ENCODE results near the gene C1orf115. TPM values are rescaled to one million over a fixed set of nuclear protein-coding genes. Genes with fewer than 3 reads are reported as not detected.
A peak's percentile ranks its signal among the peaks of the same experiment; 100 is the strongest.
"Not testable (repeated sequence)": the region's sequence is repeated elsewhere in the genome, so short reads cannot be mapped to it uniquely, and the experiment has no call there.

Gene C1orf115
- total RNA-seq, 1 experiment from 2014 or later = 5.7 TPM

- DNase-seq (ENCODE audit: extremely low read depth, low read depth) = no peak
Measured at GRCh38 chr1:220717800-220718640, 27.9 kb downstream of the C1orf115 start.

GRCh38 chr1:220721266-220721665 is 31.1 kb downstream of the C1orf115 start:
- not testable (repeated sequence) for DNase-seq (ENCODE audit: extremely low read depth, low read depth)

GRCh38 chr1:220726634-220727033 is 36.5 kb downstream of the C1orf115 start:
- DNase-seq (ENCODE audit: extremely low read depth, low read depth) = no peak

- no peak for DNase-seq (ENCODE audit: extremely low read depth, low read depth)
Measured at GRCh38 chr1:220727519-220727918, 37.4 kb downstream of the C1orf115 start.

DNA sequence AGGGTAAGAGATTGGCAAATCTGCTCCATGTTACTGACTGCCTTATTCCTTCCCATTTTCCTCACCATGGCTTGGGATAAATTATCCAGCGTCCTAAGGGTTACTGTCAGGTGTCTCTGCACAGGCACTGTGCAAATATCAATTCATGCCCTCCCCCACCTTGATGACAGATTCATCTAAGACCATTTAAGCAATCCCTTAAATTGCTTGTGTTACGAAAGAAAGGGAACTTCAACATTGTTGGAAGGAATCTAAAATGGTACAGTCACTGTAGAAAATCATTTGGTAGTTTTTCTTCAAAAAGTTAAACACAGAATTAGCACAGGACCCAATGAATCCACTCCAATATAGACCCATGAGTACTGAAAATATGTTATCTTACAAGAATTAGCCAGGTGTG is 40.3 kb downstream of the C1orf115 start:
- no peak for DNase-seq (ENCODE audit: extremely low read depth, low read depth)

- no peak for DNase-seq (ENCODE audit: extremely low read depth, low read depth)
Measured at GRCh38 chr1:220732137-220732536, 42.0 kb downstream of the C1orf115 start.

- DNase-seq (ENCODE audit: extremely low read depth, low read depth) = no peak
Measured at GRCh38 chr1:220732621-220733020, 42.5 kb downstream of the C1orf115 start.

DNA sequence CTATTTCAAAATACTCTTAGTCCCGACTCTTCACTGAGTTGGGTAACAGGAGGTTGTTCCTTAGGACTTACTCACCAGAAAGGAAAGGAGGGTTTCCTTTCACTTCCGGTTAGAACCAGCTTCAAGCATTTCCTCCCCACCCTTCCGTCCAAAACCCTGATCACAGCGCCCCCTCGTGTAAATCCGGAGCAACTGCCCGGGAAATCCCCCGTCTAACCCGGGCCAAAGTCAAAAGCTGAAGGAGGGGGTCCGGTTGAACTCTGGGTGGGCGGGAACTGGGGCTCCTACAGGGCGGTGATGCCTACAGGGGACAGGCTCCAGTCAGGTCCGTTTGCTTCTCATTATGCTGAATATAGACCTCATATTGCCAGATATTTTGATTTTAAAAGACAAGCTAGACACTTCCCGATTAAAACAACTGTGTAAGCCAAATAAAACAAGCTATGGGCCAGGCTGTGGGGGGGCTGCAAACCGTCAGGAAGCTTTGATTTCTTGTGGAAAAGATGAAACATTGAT is 43.0 kb downstream of the C1orf115 start:
- DNase-seq (ENCODE audit: extremely low read depth, low read depth) = peak; percentile 87

DNA sequence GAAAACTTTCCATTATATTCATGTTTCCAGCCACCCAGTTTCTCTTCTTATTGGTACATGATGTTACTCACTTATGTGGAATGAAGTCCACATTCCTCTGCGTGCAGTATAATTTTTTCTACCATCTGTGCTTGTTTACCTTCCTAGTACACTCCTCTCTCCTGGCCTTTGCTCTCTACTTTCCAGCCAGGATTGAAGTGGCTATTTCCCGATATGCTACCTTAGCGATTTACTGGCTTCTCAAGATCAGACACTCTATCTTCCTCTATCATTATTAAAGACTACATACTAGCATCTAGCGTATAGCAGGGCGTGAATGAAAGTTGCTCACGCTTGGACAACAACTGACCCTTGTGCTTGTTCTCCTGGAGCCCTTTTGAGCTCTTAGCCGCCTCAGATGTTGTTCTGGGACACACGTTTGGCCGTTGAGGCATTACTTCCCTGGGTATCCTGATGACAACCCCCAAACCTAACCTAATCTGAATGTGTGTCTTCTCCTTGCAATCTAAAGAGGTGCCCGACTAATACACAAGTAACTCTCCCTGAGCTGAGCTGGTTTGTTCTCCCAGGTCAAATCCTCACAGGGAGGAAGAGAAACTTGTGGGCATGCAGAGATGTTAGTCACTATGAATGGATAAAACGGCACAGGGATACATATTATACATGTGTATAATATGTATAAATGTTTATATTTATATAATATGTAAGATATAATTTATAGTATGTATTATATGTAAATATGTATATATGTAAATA is 44.6 kb downstream of the C1orf115 start:
- DNase-seq (ENCODE audit: extremely low read depth, low read depth) = peak; percentile 23

GRCh38 chr1:220736283-220736682 is 46.1 kb downstream of the C1orf115 start:
- not testable (repeated sequence) for DNase-seq (ENCODE audit: extremely low read depth, low read depth)

GRCh38 chr1:220741349-220741748 is 51.2 kb downstream of the C1orf115 start:
- no peak for DNase-seq (ENCODE audit: extremely low read depth, low read depth)

DNA sequence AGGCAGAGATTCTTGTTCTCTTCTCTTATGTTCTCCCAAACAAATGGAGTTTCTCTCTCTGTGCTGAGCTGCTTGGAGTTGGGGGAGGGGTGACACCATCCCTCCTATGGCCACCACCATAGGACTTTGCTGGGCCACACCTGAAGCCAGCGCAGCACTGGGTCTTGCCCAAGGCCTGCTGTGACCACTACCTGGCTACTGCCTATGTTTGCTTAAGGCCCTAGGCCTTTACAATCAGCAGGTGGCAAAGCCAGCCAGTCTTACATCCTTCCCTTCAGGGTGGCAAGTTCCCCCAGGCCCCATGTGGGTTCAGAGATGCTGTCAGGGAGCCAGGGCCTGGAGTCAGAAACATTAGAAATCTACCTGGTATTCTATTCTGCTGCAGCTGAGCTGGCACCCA is 51.7 kb downstream of the C1orf115 start:
- no peak for DNase-seq (ENCODE audit: extremely low read depth, low read depth)

GRCh38 chr1:220742520-220742919 is 52.4 kb downstream of the C1orf115 start:
- DNase-seq (ENCODE audit: extremely low read depth, low read depth) = no peak

- no peak for DNase-seq (ENCODE audit: extremely low read depth, low read depth)
Measured at GRCh38 chr1:220746851-220747250, 56.7 kb downstream of the C1orf115 start.

GRCh38 chr1:220747437-220748088 is 57.4 kb downstream of the C1orf115 start:
- DNase-seq (ENCODE audit: extremely low read depth, low read depth) = no peak

- DNase-seq (ENCODE audit: extremely low read depth, low read depth) = peak; percentile 85
Measured at GRCh38 chr1:220748089-220748934, 58.1 kb downstream of the C1orf115 start, which contains the start of gene MTARC2. Gene MTARC2, plus strand, starts transcription at chr1:220748322. Its CDS starts 210 bp downstream, at chr1:220748532.

All from NCI-H460 (cell line).